Mesenchymal stem cell (in vitro differentiated cells and primary cell): ENCODE data around the gene PRKD1.

Source experiments
- DNase-seq: peaks from one replicate; pipeline ENCODE4 v3.0.0-alpha.2; 2013
- H2AFZ ChIP-seq: one replicate; pipeline ENCODE4 v1.6.1; 2013; ENCODE audit warnings: low read depth, mild to moderate bottlenecking, control low read depth, inconsistent platforms, low read length, moderate library complexity
- H2AK5ac ChIP-seq: 2 replicates; pipeline ENCODE4 v1.6.1; 2013; ENCODE audit warnings: low read length, moderate library complexity, mild to moderate bottlenecking, inconsistent platforms; ENCODE audit not compliant: severe bottlenecking
- H2BK120ac ChIP-seq: one replicate; pipeline ENCODE4 v1.6.1; 2013; ENCODE audit warnings: low read depth, mild to moderate bottlenecking, inconsistent platforms, low read length, moderate library complexity
- H2BK12ac ChIP-seq, 2 experiments: one replicate each; pipeline ENCODE4 v1.6.1; 2013; ENCODE audit warnings: inconsistent platforms in 2 of 2, low read length in 2 of 2, mild to moderate bottlenecking in 2 of 2, moderate library complexity in 2 of 2, control low read depth in 1 of 2
- H2BK15ac ChIP-seq: one replicate; pipeline ENCODE4 v1.6.1; 2013; ENCODE audit warnings: mild to moderate bottlenecking, low read depth, inconsistent platforms; ENCODE audit not compliant: poor library complexity, severe bottlenecking
- H2BK5ac ChIP-seq: 2 replicates; pipeline ENCODE4 v1.6.1; 2013; ENCODE audit warnings: low read depth, mild to moderate bottlenecking, low read length, control low read depth, inconsistent platforms; ENCODE audit not compliant: poor library complexity, severe bottlenecking
- H3K14ac ChIP-seq, 2 experiments: one replicate each; pipeline ENCODE4 v1.6.1; 2013; ENCODE audit warnings: inconsistent platforms in 2 of 2, low read length in 2 of 2, control low read depth in 1 of 2, mild to moderate bottlenecking in 1 of 2, moderate library complexity in 1 of 2
- H3K18ac ChIP-seq, 2 experiments: one replicate each; pipeline ENCODE4 v1.6.1; 2013; ENCODE audit warnings: inconsistent platforms in 2 of 2, low read length in 2 of 2, control low read depth in 1 of 2, low read depth in 1 of 2, mild to moderate bottlenecking in 1 of 2
- H3K23ac ChIP-seq, 2 experiments: one replicate each; pipeline ENCODE4 v1.6.1; 2013; ENCODE audit warnings: inconsistent platforms in 2 of 2, low read length in 2 of 2, mild to moderate bottlenecking in 2 of 2, moderate library complexity in 2 of 2, control low read depth in 1 of 2
- H3K27ac ChIP-seq: 2 replicates; pipeline ENCODE4 v1.5.1; 2013; ENCODE audit warnings: mild to moderate bottlenecking, moderate library complexity, low read length, control low read depth, inconsistent platforms; ENCODE audit not compliant: poor library complexity, severe bottlenecking
- H3K27me3 ChIP-seq, 2 experiments: 2 replicates each; pipeline versions ENCODE4 v1.6.1 to v1.7.0; 2013; ENCODE audit warnings: low read length in 2 of 2, mild to moderate bottlenecking in 2 of 2, moderate library complexity in 2 of 2, control low read depth in 1 of 2, inconsistent platforms in 1 of 2; ENCODE audit not compliant: control insufficient read depth in 1 of 2, insufficient read depth in 1 of 2
- H3K36me3 ChIP-seq, 2 experiments: 2 replicates each; pipeline versions ENCODE4 v1.6.1 to v1.7.0; 2013; ENCODE audit warnings: low read length in 2 of 2, control low read depth in 1 of 2, inconsistent platforms in 1 of 2, low read depth in 1 of 2, mild to moderate bottlenecking in 1 of 2; ENCODE audit not compliant: insufficient read depth in 2 of 2, control insufficient read depth in 1 of 2
- H3K4ac ChIP-seq, 2 experiments: one replicate each; pipeline ENCODE4 v1.6.1; 2013; ENCODE audit warnings: inconsistent platforms in 2 of 2, low read length in 2 of 2, mild to moderate bottlenecking in 2 of 2, moderate library complexity in 2 of 2, control low read depth in 1 of 2, low read depth in 1 of 2
- H3K4me1 ChIP-seq: 2 replicates; pipeline ENCODE4 v1.6.1; 2013; ENCODE audit warnings: low read depth, low read length, control low read depth; ENCODE audit not compliant: control insufficient read depth, insufficient read depth
- H3K4me2 ChIP-seq: 2 replicates; pipeline ENCODE4 v1.6.1; 2013; ENCODE audit warnings: low read length, mild to moderate bottlenecking, inconsistent platforms; ENCODE audit not compliant: poor library complexity, severe bottlenecking
- H3K4me3 ChIP-seq, 2 experiments: 2 replicates each; pipeline versions ENCODE4 v1.5.1 to v1.7.0; 2013; ENCODE audit warnings: low read length in 2 of 2, mild to moderate bottlenecking in 2 of 2, control low read depth in 1 of 2, low read depth in 1 of 2; ENCODE audit not compliant: insufficient read depth in 1 of 2
- H3K79me1 ChIP-seq: replicated peaks from 2 replicates; pipeline ENCODE4 v1.6.1; 2013; ENCODE audit warnings: mild to moderate bottlenecking, control low read depth, low read length, inconsistent platforms; ENCODE audit not compliant: poor library complexity, severe bottlenecking
- H3K9ac ChIP-seq: 2 replicates; pipeline ENCODE4 v1.7.0; 2013; ENCODE audit warnings: mild to moderate bottlenecking, low read length, moderate library complexity
- H3K9me3 ChIP-seq: 2 replicates; pipeline ENCODE4 v1.7.0; 2013; ENCODE audit warnings: mild to moderate bottlenecking, low read length; ENCODE audit not compliant: control insufficient read depth
- H4K8ac ChIP-seq: one replicate; pipeline ENCODE4 v1.6.1; 2013; ENCODE audit warnings: inconsistent platforms, mild to moderate bottlenecking, low read length, moderate library complexity
- H4K91ac ChIP-seq: one replicate; pipeline ENCODE4 v1.6.1; 2013; ENCODE audit warnings: mild to moderate bottlenecking, low read length, inconsistent platforms
- WGBS: methylation state at CpG from one replicate; pipeline ENCODE4 v1.1.7; 2013; ENCODE audit warnings: mixed read lengths; 5-methylcytosine and 5-hydroxymethylcytosine counted together

Gene PRKD1

GRCh38 chr14:29738950-29739349, 188.7 kb downstream of the PRKD1 start:
- no peak overlapping the region for H3K4me3 ChIP-seq
- no peak overlapping the region for H2AFZ ChIP-seq
- H3K9me3 ChIP-seq, result no peaks in the 10 kb centered on the region
- no peak overlapping the region for H3K4ac ChIP-seq
- no peak overlapping the region for H2BK5ac ChIP-seq
- no peak overlapping the region for H3K9ac ChIP-seq
- 94% methylated on average over 1 of the region's 1 CpG for WGBS
- no peak overlapping the region for H3K23ac ChIP-seq
- no peak overlapping the region for H2BK15ac ChIP-seq
- no peak for DNase-seq
- no peaks in the 10 kb centered on the region for H3K4me1 ChIP-seq
- H3K4me2 ChIP-seq, result no peak overlapping the region
- no peak overlapping the region for H2BK12ac ChIP-seq
- H4K91ac ChIP-seq, result no peak overlapping the region
- no peak overlapping the region for H2AK5ac ChIP-seq
- H3K27me3 ChIP-seq, result no peaks in the 10 kb centered on the region
- no peak overlapping the region for H3K14ac ChIP-seq
- H3K27ac ChIP-seq, result no peak overlapping the region
- peaks cover 1% of the 10 kb centered on the region for H3K79me1 ChIP-seq
- H3K18ac ChIP-seq, result no peak overlapping the region
- H2BK120ac ChIP-seq, result no peak overlapping the region
- H3K36me3 ChIP-seq, result no peaks in the 10 kb centered on the region
- H4K8ac ChIP-seq, result no peak overlapping the region

- Histone ChIP-seq H2BK15ac (no peak overlapping the region), H3K9ac (no peak overlapping the region), H3K9me3 (no peaks in the 10 kb centered on the region), H3K23ac (no peak overlapping the region), H2BK5ac (no peak overlapping the region), H4K91ac (no peak overlapping the region), H2BK12ac (no peak overlapping the region), H3K27me3 (no peaks in the 10 kb centered on the region), H3K4me2 (no peak overlapping the region), H3K4ac (no peak overlapping the region), H3K79me1 (no peaks in the 10 kb centered on the region), H3K4me3 (no peak overlapping the region), H2BK120ac (no peak overlapping the region), H2AFZ (no peak overlapping the region), H3K4me1 (no peaks in the 10 kb centered on the region), H2AK5ac (no peak overlapping the region), H3K18ac (no peak overlapping the region), H3K36me3 (no peaks in the 10 kb centered on the region), H4K8ac (no peak overlapping the region), H3K14ac (no peak overlapping the region), H3K27ac (no peak overlapping the region)
- DNase-seq, result no peak
- no CpG with 5 or more reads among the region's 1 CpG for WGBS
Observed at GRCh38 chr14:29738056-29738455, 189.6 kb downstream of the PRKD1 start.

GRCh38 chr14:29735459-29735858, 192.2 kb downstream of the PRKD1 start:
- H3K4me2 ChIP-seq, result no peak overlapping the region
- no peaks in the 10 kb centered on the region for H3K9me3 ChIP-seq
- no peak overlapping the region for H2BK120ac ChIP-seq
- H3K9ac ChIP-seq, result no peak overlapping the region
- H3K4ac ChIP-seq, result no peak overlapping the region
- no peak overlapping the region for H2AK5ac ChIP-seq
- 95% methylated on average over 2 of the region's 4 CpGs for WGBS
- H3K23ac ChIP-seq, result no peak overlapping the region
- no peak overlapping the region for H2AFZ ChIP-seq
- no peaks in the 10 kb centered on the region for H3K36me3 ChIP-seq
- H2BK15ac ChIP-seq, result no peak overlapping the region
- H3K27me3 ChIP-seq, result no peaks in the 10 kb centered on the region
- no peak overlapping the region for H3K4me3 ChIP-seq
- H3K14ac ChIP-seq, result no peak overlapping the region
- H3K18ac ChIP-seq, result no peak overlapping the region
- H4K8ac ChIP-seq, result no peak overlapping the region
- no peak overlapping the region for H3K27ac ChIP-seq
- no peak overlapping the region for H4K91ac ChIP-seq
- no peak overlapping the region for H2BK5ac ChIP-seq
- no peak overlapping the region for H2BK12ac ChIP-seq
- H3K4me1 ChIP-seq, result no peaks in the 10 kb centered on the region
- no peaks in the 10 kb centered on the region for H3K79me1 ChIP-seq
- DNase-seq, result no peak

DNA sequence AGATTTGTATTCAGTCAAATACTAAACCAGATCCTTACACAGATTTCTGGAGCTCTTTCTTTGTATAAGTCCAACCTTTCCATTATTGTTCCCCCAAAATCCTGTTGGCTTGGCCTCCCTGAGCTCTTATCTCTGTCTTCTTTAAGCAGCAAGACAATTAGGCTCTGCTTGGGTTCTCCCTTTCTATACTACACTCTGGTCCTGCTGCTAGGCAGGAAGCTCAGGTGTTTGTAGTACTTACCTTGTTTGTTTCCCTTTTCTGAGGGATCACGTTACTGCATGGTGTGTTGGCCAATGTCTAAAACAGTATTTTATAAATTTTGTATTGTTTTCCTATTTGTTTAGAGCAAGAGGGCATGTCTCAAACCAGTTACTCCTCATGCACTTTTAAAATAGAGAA, 192.9 kb downstream of the PRKD1 start:
- Histone ChIP-seq H3K23ac (no peak overlapping the region), H4K91ac (no peak overlapping the region), H2BK15ac (no peak overlapping the region), H2AFZ (no peak overlapping the region), H3K27me3 (no peaks in the 10 kb centered on the region), H2BK12ac (no peak overlapping the region), H3K4me3 (no peak overlapping the region), H2BK5ac (no peak overlapping the region), H3K9ac (no peak overlapping the region), H3K14ac (no peak overlapping the region), H4K8ac (no peak overlapping the region), H2BK120ac (no peak overlapping the region), H2AK5ac (no peak overlapping the region), H3K4me1 (no peaks in the 10 kb centered on the region), H3K4ac (no peak overlapping the region), H3K4me2 (no peak overlapping the region), H3K27ac (no peak overlapping the region), H3K18ac (no peak overlapping the region), H3K79me1 (no peaks in the 10 kb centered on the region), H3K9me3 (no peaks in the 10 kb centered on the region), H3K36me3 (no peaks in the 10 kb centered on the region)
- no CpG with 5 or more reads among the region's 1 CpG for WGBS
- DNase-seq, result no peak
